ENCODE measurements around the gene KCNT2.

KCNT2 gene

GRCh38 chr1:196464480-196464941 is 143.7 kb downstream of the KCNT2 start:
- no peaks in the 10 kb centered on the region for H3K9me3 Mint-ChIP-seq
- no peaks in the 10 kb centered on the region for H3K27me3 Mint-ChIP-seq (ENCODE audit: low read depth, poor library complexity)
- DNase-seq, result peak; percentile 12

GRCh38 chr1:196462086-196462485 is 146.2 kb downstream of the KCNT2 start:
- Mint-ChIP-seq H3K4me3 (no peak overlapping the region), H3K27me3 (ENCODE audit: low read depth, poor library complexity) (no peaks in the 10 kb centered on the region), H3K27ac (no peak overlapping the region), H3K36me3 (ENCODE audit: low read depth) (no peaks in the 10 kb centered on the region), H3K9me3 (no peaks in the 10 kb centered on the region), H3K4me1 (peaks cover 11% of the 10 kb centered on the region)
- no peak for DNase-seq
- TF ChIP-seq CTCF (IDR thresholded peaks at IDR 0.05), result no peak

More at GRCh38 chr1:196464480-196464941, 143.7 kb downstream of the KCNT2 start:
- no peak for TF ChIP-seq CTCF (IDR thresholded peaks at IDR 0.05)
- Mint-ChIP-seq H3K4me1 (peaks cover 5% of the 10 kb centered on the region), H3K27ac (no peak overlapping the region), H3K4me3 (no peak overlapping the region), H3K36me3 (ENCODE audit: low read depth) (no peaks in the 10 kb centered on the region)

GRCh38 chr1:196461521-196461920 is 146.7 kb downstream of the KCNT2 start:
- H3K4me3 Mint-ChIP-seq, result no peak overlapping the region
- no peaks in the 10 kb centered on the region for H3K36me3 Mint-ChIP-seq (ENCODE audit: low read depth)
- no peak for DNase-seq
- no peaks in the 10 kb centered on the region for H3K27me3 Mint-ChIP-seq (ENCODE audit: low read depth, poor library complexity)
- TF ChIP-seq CTCF (IDR thresholded peaks at IDR 0.05), result no peak
- H3K27ac Mint-ChIP-seq, result no peak overlapping the region
- peaks cover 15% of the 10 kb centered on the region for H3K4me1 Mint-ChIP-seq
- no peaks in the 10 kb centered on the region for H3K9me3 Mint-ChIP-seq

DNA sequence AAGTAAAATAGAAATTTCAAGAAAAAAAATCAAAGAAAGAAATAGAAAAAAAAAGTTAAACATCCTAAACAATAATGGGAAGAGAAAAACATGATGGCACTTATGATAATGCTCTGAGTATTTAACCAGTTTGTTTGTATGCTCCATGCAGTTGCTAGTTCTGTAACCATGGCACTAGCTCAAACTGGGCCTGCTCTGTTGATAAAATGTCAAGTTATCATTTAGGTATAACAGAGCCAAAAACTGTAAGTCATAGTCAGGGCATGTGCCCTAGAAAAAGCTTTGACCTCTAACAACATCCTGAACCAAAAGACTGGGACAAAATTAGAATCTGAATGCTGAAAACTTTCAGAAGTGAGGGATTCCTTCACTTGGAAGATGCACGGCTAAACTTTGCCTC is 148.9 kb downstream of the KCNT2 start:
- Mint-ChIP-seq H3K9me3 (no peaks in the 10 kb centered on the region), H3K4me1 (peaks cover 29% of the 10 kb centered on the region), H3K4me3 (no peak overlapping the region), H3K36me3 (ENCODE audit: low read depth) (peaks cover 7% of the 10 kb centered on the region), H3K27ac (no peak overlapping the region), H3K27me3 (ENCODE audit: low read depth, poor library complexity) (no peaks in the 10 kb centered on the region)
- no peak for TF ChIP-seq CTCF (IDR thresholded peaks at IDR 0.05)
- DNase-seq, result no peak

- no peak overlapping the region for H3K4me3 Mint-ChIP-seq
- H3K36me3 Mint-ChIP-seq (ENCODE audit: low read depth), result peaks cover 7% of the 10 kb centered on the region
- no peak for TF ChIP-seq CTCF (IDR thresholded peaks at IDR 0.05)
- no peak for DNase-seq
- no peaks in the 10 kb centered on the region for H3K27me3 Mint-ChIP-seq (ENCODE audit: low read depth, poor library complexity)
- no peak overlapping the region for H3K27ac Mint-ChIP-seq
- H3K9me3 Mint-ChIP-seq, result no peaks in the 10 kb centered on the region
- peaks cover 29% of the 10 kb centered on the region for H3K4me1 Mint-ChIP-seq
These were observed 153.4 kb downstream of the KCNT2 start for GRCh38 chr1:196454792-196455191.

- TF ChIP-seq CTCF (IDR thresholded peaks at IDR 0.05), result no peak
- H3K4me3 Mint-ChIP-seq, result no peak overlapping the region
- no peak for DNase-seq
- H3K36me3 Mint-ChIP-seq (ENCODE audit: low read depth), result peaks cover 7% of the 10 kb centered on the region
- H3K4me1 Mint-ChIP-seq, result peaks cover 15% of the 10 kb centered on the region
- H3K27ac Mint-ChIP-seq, result no peak overlapping the region
- H3K27me3 Mint-ChIP-seq (ENCODE audit: low read depth, poor library complexity), result no peaks in the 10 kb centered on the region
- no peaks in the 10 kb centered on the region for H3K9me3 Mint-ChIP-seq
These were observed 157.1 kb downstream of the KCNT2 start for GRCh38 chr1:196451103-196451502.

Measured in nephron progenitor cell (in vitro differentiated cells).